ENCODE data around the gene TLE2. TPM values are rescaled to one million over a fixed set of nuclear protein-coding genes. Genes with fewer than 3 reads are reported as not detected.
A peak's percentile ranks its signal among the peaks of the same experiment; 100 is the strongest.

TLE2 gene
- total and polyA plus RNA-seq, 9 of the 15 experiments (the other 6 are each of a cell fraction or from before 2014, with no cell fraction given), result 0.35 to 13.1 (median 6.2) TPM

DNA sequence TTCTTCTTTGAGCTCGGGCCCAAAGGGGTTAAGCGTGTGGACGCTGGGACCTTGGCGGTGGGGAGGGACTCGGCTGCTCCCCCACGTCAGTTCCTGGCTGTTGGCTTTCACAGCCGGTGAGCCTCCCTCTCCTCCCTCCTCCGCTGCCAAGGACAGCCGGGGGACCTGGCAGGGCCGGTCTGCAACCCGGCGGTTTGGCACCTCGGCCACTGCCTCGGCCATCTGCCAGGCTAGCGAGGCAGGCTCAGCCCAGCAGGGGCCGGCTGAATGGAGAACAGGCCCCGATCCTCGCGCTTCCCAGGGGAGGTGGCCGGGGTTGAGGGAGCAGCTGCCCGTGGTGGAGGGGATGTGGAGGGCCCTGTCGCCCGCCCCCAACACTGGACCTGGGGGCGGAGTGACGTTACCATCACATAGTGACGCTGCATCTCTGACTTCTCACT lies 28.2 kb upstream of the TLE2 start:
- in situ Hi-C loops (cut with MboI), result no loop called here
- peak overlapping the region in 1 of 2 experiments; percentile 77; a peak in 2 of 4 replicates for H3K9ac ChIP-seq (ENCODE audit: insufficient read depth in 1 of 2, low read depth in 2 of 2, low read length in 2 of 2)
- peaks cover 42% of the 10 kb centered on the region for H3K79me2 ChIP-seq (ENCODE audit: control insufficient read depth, insufficient read depth, low read length)
- no peak overlapping the region for H2AFZ ChIP-seq (ENCODE audit: low read depth, low read length)
- DNase-seq (ENCODE audit: extremely low read depth in 1 of 4, low spot score in 3 of 4), result peak in 2 of 4 experiments; percentile 45 to 48
- intact Hi-C loops (cut with micrococcal nuclease), result no loop called here
- no peak overlapping the region for H3K4me3 ChIP-seq
- H3K4me2 ChIP-seq (ENCODE audit: insufficient read depth, low read length), result no peak overlapping the region
- H3K36me3 ChIP-seq (ENCODE audit: control insufficient read depth, insufficient read depth, low read length), result peaks cover 79% of the 10 kb centered on the region
- FAIRE-seq, result no peak
- no peak for ATAC-seq
- ChIA-PET CTCF (ENCODE audit: low intra/inter-chr PET ratio) (no interaction called here), POLR2A (interaction anchor here (0.7 to 1.0 kb wide), 2 partner anchors 15 to 136 kb away, joined by 3 to 4 read pairs; no protein-coding TSS in a partner anchor)
- 0 out of 2 replicates have a peak, but pooled peaks cover 3% of the 10 kb centered on the region for H4K20me1 ChIP-seq (replicated peaks; ENCODE audit: control insufficient read depth, insufficient read depth, low read length)
- no peaks in the 10 kb centered on the region for H3K9me3 ChIP-seq (replicated peaks; ENCODE audit: control insufficient read depth, insufficient read depth, low read depth, low read length)
- no peak overlapping the region for H3K27ac ChIP-seq (ENCODE audit: extremely low read depth, low read depth, low read length)
- no peaks in the 10 kb centered on the region for H3K9me1 ChIP-seq (ENCODE audit: control insufficient read depth, insufficient read depth, low read length)
- no TSS peak for BruUV-seq (replicated peaks)
- WGBS (ENCODE audit: insufficient coverage, low coverage, missing lambda C conversion rate), result 68% methylated on average over 11 of the region's 26 CpGs
- H3K4me1 ChIP-seq (replicated peaks in 1 of 2; ENCODE audit: control insufficient read depth in 2 of 2, insufficient read depth in 2 of 2, low read length in 2 of 2), result peaks cover 27 to 61% of the 10 kb centered on the region in 2 experiments
- no peaks in the 10 kb centered on the region for H3K27me3 ChIP-seq (ENCODE audit: control insufficient read depth in 2 of 2, insufficient read depth in 2 of 2, low read length in 2 of 2)
- no peak for TF ChIP-seq FOXJ3 (CRISPR knock-in tag; IDR thresholded peaks at IDR 0.05)
- TF ChIP-seq GTF2E2 (tag; IDR thresholded peaks at IDR 0.05), result no peak
- TF ChIP-seq HDAC3 (IDR thresholded peaks at IDR 0.05; ENCODE audit: borderline replicate concordance, partially characterized antibody), result no peak
- TF ChIP-seq SIX5 (IDR thresholded peaks at IDR 0.05; ENCODE audit: borderline replicate concordance in 1 of 2, insufficient read depth in 1 of 2, low read depth in 1 of 2, low read length in 2 of 2), result no peak
- no peak for TF ChIP-seq ZNF449 (CRISPR knock-in tag; IDR thresholded peaks at IDR 0.05)
- no peak for TF ChIP-seq POLR2A (conservative IDR thresholded peaks at IDR 0.05)
- TF ChIP-seq ZNF121 (CRISPR knock-in tag; conservative IDR thresholded peaks at IDR 0.05), result no peak
- no peak for TF ChIP-seq ZNF551 (CRISPR knock-in tag; IDR thresholded peaks at IDR 0.05)
- TF ChIP-seq EGR1 (conservative IDR thresholded peaks at IDR 0.05), result peak; percentile 60
- no peak for TF ChIP-seq ZBED1 (IDR thresholded peaks at IDR 0.05)
- peak; percentile 69 for TF ChIP-seq RBFOX2 (IDR thresholded peaks at IDR 0.05; ENCODE audit: low read depth, low read length)
- TF ChIP-seq WHSC1 (IDR thresholded peaks at IDR 0.05; ENCODE audit: low read length), result no peak
- TF ChIP-seq SRSF1 (IDR thresholded peaks at IDR 0.05; ENCODE audit: low read depth, low read length), result 0 out of 2 replicates have a peak, but pooled peaks have one; percentile 88
- TF ChIP-seq, protein P1, sequence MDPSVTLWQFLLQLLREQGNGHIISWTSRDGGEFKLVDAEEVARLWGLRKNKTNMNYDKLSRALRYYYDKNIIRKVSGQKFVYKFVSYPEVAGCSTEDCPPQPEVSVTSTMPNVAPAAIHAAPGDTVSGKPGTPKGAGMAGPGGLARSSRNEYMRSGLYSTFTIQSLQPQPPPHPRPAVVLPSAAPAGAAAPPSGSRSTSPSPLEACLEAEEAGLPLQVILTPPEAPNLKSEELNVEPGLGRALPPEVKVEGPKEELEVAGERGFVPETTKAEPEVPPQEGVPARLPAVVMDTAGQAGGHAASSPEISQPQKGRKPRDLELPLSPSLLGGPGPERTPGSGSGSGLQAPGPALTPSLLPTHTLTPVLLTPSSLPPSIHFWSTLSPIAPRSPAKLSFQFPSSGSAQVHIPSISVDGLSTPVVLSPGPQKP (CRISPR knock-in tag; IDR thresholded peaks at IDR 0.05), result no peak
- no peak for TF ChIP-seq MTA3 (IDR thresholded peaks at IDR 0.05; ENCODE audit: borderline replicate concordance)
- TF ChIP-seq ZNF316 (IDR thresholded peaks at IDR 0.05), result no peak
- TF ChIP-seq, protein P2, sequence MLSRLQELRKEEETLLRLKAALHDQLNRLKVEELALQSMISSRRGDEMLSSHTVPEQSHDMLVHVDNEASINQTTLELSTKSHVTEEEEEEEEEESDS (CRISPR knock-in tag; IDR thresholded peaks at IDR 0.05), result no peak
- no peak for TF ChIP-seq CBFB (CRISPR knock-in tag; IDR thresholded peaks at IDR 0.05)
- TF ChIP-seq POLR2B (IDR thresholded peaks at IDR 0.05; ENCODE audit: low read depth, partially characterized antibody), result no peak
- TF ChIP-seq PHTF2 (CRISPR knock-in tag; IDR thresholded peaks at IDR 0.05), result no peak
- no peak for TF ChIP-seq YY1 (IDR thresholded peaks at IDR 0.05; ENCODE audit: borderline replicate concordance in 1 of 3, control insufficient read depth in 1 of 3, extremely low read depth in 1 of 3, insufficient read depth in 3 of 3, insufficient read length in 1 of 3, insufficient replicate concordance in 2 of 3, low read depth in 1 of 3, low read length in 2 of 3)
- TF ChIP-seq CHD1 (IDR thresholded peaks at IDR 0.05; ENCODE audit: low read length), result no peak
- TF ChIP-seq ILK (tag; IDR thresholded peaks at IDR 0.05; ENCODE audit: borderline replicate concordance, low read depth), result no peak
